ENCODE data around the gene VENTX. TPM values are rescaled to one million over a fixed set of nuclear protein-coding genes. Genes with fewer than 3 reads are reported as not detected.

VENTX gene
- total RNA-seq, 1 donor from 2014 or later, result not detected

DNA sequence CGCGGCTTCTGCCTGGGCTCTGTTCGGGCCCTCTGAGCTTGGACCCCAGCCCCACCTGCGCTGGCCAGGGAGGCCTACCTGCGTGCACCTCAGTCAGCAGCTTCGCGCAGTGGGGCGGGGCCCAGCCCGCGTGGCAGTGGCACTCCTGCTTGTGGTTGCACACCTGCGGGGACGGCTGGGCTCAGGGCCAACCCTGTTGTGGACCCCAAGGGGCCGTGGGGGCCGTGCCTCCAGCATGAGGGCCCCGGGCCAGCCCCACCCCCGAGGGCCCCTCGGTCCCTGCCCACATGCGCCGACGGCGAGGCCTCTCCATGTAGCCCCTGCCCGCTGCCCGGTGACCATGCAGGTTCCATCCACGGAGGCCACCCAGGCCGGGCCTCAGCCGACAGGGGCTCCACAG lies 31.7 kb downstream of the VENTX start:
- FAIRE-seq (no peak), DNase-seq (ENCODE audit: low read depth) (no peak)
- TF ChIP-seq, protein P1, sequence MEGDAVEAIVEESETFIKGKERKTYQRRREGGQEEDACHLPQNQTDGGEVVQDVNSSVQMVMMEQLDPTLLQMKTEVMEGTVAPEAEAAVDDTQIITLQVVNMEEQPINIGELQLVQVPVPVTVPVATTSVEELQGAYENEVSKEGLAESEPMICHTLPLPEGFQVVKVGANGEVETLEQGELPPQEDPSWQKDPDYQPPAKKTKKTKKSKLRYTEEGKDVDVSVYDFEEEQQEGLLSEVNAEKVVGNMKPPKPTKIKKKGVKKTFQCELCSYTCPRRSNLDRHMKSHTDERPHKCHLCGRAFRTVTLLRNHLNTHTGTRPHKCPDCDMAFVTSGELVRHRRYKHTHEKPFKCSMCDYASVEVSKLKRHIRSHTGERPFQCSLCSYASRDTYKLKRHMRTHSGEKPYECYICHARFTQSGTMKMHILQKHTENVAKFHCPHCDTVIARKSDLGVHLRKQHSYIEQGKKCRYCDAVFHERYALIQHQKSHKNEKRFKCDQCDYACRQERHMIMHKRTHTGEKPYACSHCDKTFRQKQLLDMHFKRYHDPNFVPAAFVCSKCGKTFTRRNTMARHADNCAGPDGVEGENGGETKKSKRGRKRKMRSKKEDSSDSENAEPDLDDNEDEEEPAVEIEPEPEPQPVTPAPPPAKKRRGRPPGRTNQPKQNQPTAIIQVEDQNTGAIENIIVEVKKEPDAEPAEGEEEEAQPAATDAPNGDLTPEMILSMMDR (IDR thresholded peaks at IDR 0.05; ENCODE audit: insufficient read depth, low read length, severe bottlenecking), result no peak
- Histone ChIP-seq H3K36me3 (ENCODE audit: control insufficient read depth, insufficient read depth, low read length) (peaks cover 19% of the 10 kb centered on the region), H3K4me3 (ENCODE audit: low read depth, low read length) (no peak overlapping the region), H3K27me3 (ENCODE audit: control insufficient read depth, insufficient read depth, low read length) (no peaks in the 10 kb centered on the region)

DNA sequence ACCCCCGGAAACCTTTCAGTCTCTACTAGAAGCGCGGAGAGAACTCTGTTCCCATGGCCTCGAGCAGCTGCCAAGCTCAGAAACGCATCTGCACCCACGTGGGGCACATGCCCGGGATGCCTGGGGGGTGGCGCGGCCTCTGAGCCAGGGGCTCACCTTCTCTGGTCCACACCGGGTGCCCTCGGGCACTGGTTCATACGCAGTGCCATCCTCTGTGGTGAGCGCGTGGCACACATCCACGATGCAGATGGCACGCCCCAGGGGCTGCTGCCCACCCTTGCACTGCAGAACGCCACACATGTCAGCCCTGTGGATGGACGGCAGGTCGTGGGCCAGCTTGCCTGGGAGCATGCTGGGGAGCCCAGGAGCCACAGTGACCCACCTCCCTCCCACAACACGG lies 32.5 kb downstream of the VENTX start:
- no peak for DNase-seq (ENCODE audit: low read depth)
- no peaks in the 10 kb centered on the region for H3K27me3 ChIP-seq (ENCODE audit: control insufficient read depth, insufficient read depth, low read length)
- no peak for FAIRE-seq
- H3K36me3 ChIP-seq (ENCODE audit: control insufficient read depth, insufficient read depth, low read length), result peaks cover 19% of the 10 kb centered on the region
- no peak overlapping the region for H3K4me3 ChIP-seq (ENCODE audit: low read depth, low read length)
- TF ChIP-seq, protein P1 (IDR thresholded peaks at IDR 0.05; ENCODE audit: insufficient read depth, low read length, severe bottlenecking), result no peak

DNA sequence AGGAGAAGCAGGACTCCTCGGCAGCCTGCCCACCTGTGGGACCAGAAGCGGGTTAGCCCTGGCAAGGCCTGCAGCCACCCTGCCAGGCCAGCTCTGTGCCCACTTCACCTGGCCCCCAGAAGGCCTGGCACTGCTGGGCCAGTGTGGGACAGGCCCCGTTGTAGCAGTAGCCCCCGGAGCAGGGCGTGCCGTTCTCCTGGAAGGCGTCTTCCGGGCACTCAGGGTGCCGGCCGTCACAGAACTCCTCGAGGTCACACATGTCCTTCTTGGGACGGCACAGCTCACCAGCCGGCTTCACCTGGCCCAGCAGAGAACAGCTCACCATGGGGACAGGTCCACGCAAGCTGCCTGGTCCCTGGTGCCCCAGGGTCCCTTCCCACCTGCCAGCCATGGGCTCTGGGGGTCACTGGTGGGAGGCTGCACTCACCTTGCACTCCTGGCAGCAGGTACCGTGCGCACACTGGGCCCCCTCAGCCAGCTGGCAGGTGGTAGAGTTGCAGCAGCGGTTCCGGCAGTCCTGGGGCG lies 33.2 kb downstream of the VENTX start:
- TF ChIP-seq, protein P1 (IDR thresholded peaks at IDR 0.05; ENCODE audit: insufficient read depth, low read length, severe bottlenecking), result no peak
- DNase-seq (ENCODE audit: low read depth), result no peak
- no peak for FAIRE-seq
- Histone ChIP-seq H3K27me3 (ENCODE audit: control insufficient read depth, insufficient read depth, low read length) (no peaks in the 10 kb centered on the region), H3K4me3 (ENCODE audit: low read depth, low read length) (no peak overlapping the region), H3K36me3 (ENCODE audit: control insufficient read depth, insufficient read depth, low read length) (peaks cover 19% of the 10 kb centered on the region)

DNA sequence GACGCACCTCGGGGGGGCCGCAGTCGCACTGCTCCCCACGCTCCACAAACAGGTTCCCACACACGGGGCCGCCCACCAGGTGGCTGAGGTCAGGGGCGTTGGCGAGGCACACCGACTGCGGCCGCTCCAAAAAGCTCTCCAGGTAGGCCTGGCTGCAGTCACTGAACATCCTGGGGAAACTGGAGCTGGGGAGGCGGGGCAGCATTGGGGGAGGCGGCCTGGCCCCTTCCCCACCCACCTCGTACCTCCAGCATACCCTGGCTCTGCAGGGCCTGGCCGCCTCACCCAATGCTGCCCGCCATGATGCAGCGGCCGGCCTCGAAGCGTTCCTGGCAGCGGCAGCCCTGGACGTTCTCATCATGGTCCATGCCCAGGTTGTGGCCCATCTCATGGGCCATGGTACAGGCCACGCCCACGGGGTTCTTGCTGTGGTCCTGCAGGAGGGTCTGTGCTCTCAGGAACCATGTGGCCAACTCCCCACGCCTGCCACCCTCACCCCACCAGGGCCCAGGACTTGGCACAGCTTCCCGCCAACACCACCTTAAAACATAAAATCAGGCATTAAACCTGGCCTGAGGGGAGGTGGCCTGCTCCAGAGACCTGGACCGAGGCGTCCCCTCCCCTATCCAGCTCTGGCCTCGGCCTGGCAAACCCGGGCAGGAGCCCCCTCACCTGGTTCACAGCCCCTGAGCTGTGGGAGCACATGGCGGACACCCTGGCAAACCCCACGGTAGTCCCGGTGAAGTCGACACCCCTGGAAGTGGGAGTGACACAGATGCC lies 34.1 kb downstream of the VENTX start:
- H3K36me3 ChIP-seq (ENCODE audit: control insufficient read depth, insufficient read depth, low read length), result peaks cover 19% of the 10 kb centered on the region
- H3K4me3 ChIP-seq (ENCODE audit: low read depth, low read length), result no peak overlapping the region

DNA sequence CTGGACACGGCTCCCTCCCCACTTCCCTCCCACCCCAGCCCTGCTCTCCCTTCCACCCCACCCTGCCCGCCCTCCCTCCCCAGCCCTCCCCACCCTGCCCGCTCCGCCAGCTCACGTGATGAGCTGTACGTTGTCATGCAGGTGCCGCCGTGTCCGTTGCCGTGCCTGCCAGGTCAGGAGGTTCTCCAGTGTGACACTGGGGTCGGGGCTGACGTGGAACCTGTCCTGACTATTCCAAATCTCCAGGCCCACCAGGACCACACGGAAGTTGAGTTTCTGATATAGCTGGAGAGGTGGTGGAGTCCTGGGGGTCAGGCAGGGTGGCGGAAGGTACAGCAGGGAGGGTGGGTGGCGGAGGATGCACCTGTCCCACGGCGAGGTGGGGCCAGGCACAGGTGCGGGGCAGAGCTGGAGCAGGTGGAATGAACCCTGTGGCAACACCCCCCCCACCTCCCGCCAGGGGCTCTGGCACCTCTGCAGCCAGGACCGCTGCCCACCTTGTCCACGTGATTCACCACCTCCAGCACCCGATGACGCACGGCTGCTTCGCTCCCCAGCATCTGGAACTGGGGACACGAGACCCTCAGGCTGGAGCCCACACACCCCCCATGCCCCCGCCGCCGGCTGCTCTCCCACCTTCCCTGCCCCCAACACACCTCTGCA lies 34.8 kb downstream of the VENTX start:
- Histone ChIP-seq H3K4me3 (ENCODE audit: low read depth, low read length) (no peak overlapping the region), H3K27me3 (ENCODE audit: control insufficient read depth, insufficient read depth, low read length) (no peaks in the 10 kb centered on the region), H3K36me3 (ENCODE audit: control insufficient read depth, insufficient read depth, low read length) (peaks cover 16% of the 10 kb centered on the region)
- TF ChIP-seq, protein P1 (IDR thresholded peaks at IDR 0.05; ENCODE audit: insufficient read depth, low read length, severe bottlenecking), result no peak
- FAIRE-seq (no peak), DNase-seq (ENCODE audit: low read depth) (no peak)

More for the DNA sequence above, 34.1 kb downstream of the VENTX start:
- DNase-seq (ENCODE audit: low read depth), result no peak
- TF ChIP-seq, protein P1 (IDR thresholded peaks at IDR 0.05; ENCODE audit: insufficient read depth, low read length, severe bottlenecking), result no peak
- no peak for FAIRE-seq
- H3K27me3 ChIP-seq (ENCODE audit: control insufficient read depth, insufficient read depth, low read length), result no peaks in the 10 kb centered on the region
